Measurements from ENCODE around the gene NHLRC1.

Gene NHLRC1

DNA sequence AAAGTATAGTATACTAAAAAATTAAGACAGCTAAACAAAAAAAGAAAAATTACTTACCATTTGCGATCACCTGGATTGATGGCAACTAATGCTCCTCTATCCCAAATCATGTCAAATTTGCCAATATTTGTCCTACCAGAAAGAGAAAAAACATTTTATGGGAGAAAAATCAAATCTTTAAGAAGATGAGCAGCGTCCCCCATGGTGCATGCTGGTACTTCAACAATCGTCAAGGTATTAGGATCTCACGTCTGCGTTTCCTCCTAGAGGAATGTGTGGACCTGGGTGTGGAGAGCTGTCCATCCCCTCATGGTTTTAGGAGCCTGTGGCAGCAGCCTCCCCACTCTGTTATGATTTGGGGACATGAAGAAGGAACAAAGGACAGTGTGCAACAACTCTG is 16.4 kb upstream of the NHLRC1 start:
- DNase-seq, result no peak

DNA sequence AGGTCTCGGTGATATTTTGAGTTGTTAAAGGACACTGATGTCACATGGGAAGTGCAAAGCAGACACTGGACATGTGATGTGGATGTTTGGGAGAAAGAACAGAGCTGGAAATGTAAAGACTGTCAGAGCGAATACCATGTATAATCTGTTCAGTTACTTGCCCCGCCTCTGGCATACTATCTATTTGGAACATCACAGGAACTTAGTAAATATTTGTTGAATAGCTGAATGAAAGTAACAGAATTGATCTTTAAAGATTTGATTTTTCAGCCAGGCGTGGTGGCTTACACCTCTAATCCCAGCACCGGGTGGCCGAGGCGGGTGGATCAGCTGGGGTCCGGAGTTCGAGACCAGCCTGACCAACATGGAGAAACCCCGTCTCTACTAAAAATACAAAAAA is 13.8 kb upstream of the NHLRC1 start:
- no peak for DNase-seq

DNA sequence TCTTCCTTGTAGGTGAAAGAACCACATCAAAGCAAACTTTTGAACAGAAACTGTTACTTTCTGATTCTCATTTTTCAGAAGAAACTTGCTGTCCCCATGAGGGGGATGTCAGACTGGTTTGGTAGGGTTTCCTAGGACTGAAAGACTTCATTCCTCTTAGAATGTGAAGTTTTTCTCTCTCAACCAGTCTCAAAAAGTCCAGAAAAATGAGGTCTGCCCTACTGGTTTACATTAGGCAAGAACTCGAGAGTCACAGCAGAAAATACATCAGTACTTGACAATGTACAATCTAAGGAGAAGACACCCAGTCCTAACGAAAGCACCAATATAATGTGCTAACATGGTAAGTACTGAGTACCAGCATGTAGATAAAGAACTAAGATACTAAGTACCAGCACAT is 12.7 kb upstream of the NHLRC1 start:
- no peak for DNase-seq

DNA sequence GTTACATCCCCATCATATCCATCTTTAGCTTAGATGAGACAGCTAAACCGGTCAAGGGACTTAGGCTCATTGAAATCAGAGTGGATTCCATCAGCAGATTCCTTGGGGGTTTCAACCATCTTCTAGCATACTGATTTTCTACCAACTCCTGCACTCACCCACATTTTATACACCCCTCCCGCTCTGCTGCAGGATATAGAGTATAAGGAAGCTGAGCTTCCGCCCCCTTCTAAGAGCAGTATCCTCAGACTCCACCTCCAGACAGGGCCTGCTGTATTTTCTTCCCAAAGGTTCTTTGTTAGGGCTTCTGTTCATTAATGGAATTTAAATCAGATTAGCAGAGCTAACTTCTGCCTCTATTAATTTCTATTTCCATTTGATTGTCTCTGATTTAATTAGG is 9.9 kb upstream of the NHLRC1 start:
- no peak for DNase-seq

DNA sequence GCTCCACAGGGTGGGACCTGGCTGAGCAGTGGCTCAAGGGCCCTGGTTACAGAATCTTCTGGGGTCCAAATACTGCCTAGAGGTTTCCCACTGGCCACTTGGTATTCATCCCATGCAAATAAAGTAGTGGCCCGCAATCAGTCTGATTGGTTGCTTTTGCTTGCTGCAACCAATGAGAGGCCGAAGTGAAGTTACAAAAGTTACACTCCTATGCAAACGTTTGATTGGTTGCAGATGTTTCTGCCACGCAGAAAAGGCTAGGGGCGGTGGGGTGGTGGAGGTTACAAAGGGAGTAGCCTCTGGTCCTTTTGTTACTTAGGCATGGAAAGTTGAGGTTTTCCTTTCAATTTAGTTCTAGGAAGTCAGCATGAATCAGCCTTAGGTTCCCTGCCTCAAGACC is 3.6 kb upstream of the NHLRC1 start:
- no peak for DNase-seq

DNA sequence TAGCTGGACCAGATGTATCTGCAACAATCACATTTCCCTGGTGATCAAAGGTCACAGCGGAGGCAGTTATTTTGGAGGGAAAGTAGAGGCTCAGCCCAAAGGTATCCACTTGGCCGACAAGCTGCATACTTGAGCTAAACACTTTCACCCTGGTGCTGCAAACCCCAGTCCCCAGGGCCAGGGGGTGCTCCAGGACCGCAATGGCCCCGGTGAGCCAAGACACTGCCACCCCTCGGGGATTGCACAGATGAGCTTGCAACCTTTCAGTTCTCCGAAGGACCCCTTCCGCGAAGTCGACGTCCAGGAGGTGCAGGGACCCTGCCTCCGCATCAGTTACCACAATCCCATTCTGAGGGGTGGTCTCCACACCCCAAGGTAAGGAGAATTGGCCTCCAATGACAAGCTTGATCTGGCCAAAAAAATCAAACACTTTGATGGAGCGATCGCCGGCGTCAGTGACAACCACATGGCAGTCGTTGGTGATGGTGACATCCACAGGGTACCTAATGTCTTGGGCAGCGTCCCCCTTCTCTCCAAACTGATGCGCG is 823 bp downstream of the NHLRC1 start:
- DNase-seq, result no peak

DNA sequence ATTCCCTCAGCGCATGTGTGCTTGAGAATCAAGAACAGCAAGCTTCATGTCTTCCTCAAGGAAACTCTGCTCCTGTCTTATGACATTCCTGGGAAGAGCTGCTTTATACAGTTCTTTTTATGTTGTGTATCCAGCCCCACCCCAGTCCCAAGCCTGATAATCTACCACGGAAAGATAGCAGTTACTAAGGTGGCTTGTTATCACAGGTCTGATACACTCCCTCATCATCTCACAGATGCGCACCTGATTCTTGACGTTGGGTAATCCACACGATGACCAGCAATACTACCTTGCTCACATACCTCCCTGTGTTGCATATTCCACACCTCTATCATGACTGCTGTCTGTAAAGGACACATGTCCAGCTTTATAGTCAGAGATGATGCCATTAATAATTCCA is 3.2 kb downstream of the NHLRC1 start:
- DNase-seq, result no peak

DNA sequence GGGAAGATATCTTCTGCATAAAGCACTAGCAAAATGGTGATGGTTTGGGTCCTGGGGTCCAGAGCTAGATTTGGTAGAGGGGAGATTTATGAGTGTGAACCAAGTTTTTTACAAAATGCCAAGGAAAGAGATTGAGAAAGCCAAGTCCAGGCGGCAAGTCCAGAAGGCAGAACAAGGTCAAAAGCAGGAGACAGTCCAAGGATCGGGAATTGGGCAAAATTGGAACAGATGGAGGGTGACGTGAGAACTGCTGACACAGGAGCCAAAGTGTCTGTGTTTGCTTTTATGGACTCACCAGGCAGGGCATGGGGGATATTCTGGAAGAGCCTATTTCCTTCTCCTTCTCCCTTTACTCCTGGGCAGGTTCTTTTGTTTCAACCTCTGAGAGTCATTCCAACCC is 4.1 kb downstream of the NHLRC1 start:
- no peak for DNase-seq

DNA sequence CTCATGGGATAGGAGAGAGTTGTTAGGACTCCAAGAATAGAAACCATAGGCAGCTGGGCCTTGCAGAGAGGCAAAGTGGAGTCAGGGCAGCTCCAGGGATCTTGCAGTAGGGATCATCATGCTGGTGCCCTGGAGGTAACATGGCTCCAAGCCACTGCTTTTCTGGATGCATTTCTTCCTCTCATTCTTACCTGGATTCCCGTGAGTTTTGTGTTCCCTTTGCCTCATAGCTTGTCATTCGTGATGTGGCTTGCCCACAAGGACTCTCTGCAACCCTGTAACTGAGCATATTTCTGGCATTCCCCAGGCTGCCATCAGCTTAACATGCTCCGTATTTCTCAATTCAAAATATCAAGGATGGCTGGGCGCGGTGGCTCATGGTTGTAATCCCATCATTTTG is 5.3 kb downstream of the NHLRC1 start:
- no peak for DNase-seq

DNA sequence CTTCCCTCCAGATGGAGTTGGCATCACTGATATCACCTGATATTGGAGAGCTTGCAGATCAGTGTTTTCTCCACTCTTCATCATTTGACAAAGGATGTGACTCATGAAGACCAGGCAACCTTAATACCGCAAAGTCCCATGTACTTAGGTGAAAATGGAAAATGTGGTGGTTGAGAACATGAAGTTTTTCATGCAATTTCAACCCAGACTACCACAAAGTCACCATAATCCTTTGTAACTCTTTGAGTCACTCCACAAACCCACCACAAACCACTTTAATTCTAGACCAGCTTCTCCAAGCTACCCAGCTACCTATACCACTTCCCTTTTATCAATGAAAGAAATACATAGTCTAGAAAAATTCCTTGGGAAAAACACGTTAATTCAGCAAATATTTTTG is 7.1 kb downstream of the NHLRC1 start:
- no peak for DNase-seq

DNA sequence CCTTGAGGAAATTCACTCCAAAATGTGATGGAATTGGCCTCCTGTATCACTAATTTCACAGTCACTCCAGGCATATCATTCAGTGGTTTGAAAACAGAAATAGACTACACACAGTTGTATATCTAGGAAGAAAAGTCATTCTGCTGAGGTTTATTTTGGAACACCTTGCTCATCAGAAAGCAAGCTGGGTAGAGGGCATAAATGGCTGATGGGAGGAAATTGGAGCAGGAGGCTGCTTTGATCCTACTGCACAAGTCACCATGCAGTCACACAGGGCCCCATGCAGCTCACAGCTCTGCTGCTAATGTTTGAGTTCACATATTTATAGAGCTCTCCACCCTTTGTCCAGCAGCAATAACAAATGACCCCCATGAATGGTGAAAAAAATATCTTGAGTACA is 12.3 kb downstream of the NHLRC1 start:
- DNase-seq, result no peak

DNA sequence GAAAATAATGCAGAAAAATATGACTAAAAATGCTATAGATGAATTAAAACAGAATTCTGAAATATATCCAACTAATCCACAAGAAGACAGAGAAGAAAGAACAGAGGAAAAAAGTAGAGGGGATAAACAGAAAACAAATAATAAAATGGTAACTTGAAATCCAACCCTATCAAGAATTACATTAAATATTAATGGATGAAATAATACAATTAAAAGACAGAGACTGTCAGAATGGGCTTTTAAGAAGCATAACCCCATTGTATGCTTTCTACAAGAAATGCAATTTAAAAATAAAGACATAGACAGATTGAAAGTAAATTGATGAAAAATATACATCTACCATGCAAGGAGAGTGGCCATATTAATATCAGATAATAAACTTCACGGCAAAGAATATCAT is 15.4 kb downstream of the NHLRC1 start:
- no peak for DNase-seq

DNA sequence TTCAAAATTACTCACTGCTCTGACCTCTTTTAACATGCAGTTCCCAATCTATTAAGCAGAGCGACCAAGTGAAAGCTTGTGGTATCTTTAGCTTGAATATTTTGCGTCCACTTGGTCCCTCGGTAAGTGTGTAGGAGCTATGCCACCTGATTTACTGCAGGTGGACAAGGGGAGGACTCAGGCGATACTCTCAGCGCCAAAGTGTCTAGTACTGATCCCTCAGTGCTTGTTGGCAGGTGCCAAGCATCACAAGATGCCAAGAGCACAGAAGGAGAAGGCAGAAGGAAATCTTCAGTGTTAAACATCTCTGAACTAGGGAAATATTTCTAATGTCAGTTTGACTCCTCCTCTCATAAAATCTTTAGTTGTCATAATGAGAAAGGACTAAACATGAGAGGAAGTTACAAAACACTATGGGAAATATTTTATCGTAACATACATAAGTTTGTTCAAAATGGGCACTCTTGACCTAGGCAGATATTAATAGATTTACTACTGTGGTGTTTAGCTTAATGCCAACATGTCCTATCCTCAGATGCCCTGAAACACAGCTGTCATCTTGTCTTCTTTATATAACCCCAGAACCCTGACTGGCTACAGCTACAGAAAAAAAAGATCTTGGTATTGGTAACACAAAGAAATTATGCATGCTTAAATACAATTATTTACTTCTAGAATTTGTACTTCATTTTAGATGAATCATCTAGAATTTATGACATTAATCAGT is 19.5 kb downstream of the NHLRC1 start:
- DNase-seq, result no peak

DNA sequence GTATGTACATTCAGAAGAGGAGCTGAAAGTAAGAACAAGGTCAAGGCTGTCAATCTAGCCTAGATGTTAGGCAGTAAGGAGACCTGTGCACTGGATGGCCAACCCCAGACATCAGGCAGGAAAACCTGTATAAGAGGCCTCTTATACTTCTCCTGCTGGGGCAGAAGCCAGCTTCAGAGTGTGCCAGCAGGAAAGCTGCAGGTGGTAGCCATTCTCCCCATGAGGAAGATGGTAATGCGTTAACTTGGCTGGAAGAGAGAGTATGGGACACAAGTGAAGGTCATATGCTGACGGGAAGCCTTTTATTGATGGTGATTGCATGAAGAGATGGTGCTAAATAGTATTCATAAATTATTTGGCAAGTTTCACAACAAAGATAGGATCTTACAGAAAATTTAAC is 20.6 kb downstream of the NHLRC1 start:
- DNase-seq, result no peak

DNA sequence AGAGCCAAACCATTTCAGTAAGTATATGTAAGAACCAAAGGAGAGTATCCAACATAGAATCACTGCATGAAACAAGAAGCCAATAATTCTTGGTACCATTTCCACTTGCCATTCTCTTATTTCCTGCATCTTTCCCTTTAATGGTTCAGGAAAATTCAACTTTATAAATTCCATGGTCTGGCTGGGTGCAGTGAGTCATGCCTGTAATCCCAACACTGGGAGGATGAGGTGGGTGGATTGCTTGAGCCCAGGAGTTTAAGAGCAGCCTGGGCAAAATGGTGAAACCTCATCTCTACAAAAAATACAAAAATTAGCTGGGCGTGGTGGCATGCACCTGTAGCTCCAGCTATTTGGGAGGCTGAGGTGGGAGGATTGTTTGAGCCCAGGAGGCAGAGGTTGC is 21.2 kb downstream of the NHLRC1 start:
- no peak for DNase-seq

DNA sequence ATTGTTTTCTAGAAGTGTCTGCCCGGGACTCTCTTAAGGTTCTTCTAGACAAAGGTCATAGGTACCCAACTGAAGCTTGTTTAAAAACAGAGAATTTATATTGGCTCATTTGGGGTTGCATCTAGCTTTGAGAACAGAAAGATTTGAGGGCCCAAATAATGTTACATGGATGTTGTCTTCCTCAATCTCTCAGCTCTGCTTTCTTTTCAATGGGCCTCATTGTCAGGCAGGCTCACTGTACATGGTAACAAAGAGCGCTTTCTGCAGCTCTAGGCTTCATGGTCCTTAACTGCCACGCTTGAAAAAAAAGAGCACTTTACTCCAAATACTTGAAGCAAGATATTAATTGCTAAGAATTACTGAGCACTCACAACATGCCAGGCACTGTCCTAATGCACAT is 22.2 kb downstream of the NHLRC1 start:
- DNase-seq, result no peak

DNA sequence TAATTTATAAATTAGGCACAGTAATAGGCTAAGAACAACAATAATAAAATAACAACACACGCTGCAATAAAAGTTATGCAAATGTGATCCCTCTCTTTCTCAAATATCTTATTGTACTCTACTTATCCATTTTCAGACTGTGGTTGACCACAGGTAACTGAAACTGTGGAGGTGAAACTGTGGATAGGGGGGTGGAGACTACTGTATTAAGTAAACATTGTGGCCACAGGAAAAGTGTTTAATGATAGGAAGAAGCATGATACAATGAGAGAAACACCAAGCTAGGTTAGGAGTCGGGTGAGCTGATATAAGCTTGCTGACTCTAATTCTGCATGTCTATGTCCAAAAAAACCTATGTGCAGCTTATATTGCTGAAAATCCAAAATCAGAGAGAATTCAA is 23.0 kb downstream of the NHLRC1 start:
- DNase-seq, result no peak

DNA sequence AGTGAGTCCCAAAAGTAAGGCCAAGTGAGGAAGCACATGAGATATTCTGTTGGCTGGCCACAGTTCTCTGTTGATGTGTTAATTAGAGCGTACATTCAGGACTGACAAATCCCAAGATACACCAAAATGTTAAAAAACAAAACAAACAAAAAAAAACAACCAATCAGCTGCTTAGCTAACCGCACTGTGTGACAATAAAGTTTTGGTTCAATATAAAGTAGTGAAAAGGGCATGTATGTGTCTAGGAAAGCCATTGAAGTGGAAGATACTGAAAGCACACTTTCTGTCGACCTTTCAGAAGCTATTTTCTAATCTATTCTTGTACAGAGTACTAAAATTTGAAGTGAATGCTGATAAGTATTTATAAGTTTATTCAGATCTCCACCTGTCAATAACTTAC is 26.1 kb downstream of the NHLRC1 start:
- DNase-seq, result no peak

DNA sequence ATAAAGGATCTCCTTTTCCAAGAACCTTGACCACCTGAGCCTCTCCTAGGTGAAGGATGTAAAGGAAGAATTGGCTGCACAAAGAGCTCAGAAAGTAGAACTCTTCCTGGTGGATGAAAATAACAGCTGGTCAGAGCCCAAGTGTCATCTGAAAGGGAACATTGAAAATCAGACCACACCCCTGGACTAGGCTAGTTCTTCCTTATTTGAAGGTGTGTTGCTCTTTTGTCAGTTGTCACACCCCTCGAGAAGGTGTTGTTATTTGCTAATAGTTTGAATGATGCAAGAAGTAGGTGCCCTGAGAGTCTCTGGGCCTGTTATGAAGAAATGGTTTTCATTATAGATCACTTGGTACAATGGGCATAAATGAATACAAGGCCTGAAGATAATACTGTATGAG is 31.1 kb downstream of the NHLRC1 start:
- no peak for DNase-seq

DNA sequence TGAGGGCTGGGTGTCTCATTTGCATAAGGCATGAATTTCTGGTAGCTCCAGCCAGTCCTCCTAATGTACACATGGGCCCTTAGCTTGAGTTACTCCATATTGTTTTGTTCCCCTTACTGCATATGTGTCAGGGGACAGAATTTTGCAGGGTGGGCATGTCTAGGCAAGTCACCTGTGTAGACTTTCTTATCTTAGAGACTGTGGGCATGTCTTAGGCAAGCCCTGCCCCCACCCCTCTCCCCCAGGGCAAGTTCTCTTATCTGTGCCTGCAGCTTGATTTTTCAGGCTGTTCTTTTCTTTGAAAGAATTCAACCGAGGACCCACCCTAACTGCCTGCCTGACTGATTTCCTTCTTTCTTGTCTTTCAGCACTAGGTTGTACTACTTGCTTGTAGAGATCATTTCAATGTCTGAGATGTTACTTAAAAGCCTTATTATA is 32.1 kb downstream of the NHLRC1 start:
- DNase-seq, result no peak

DNA sequence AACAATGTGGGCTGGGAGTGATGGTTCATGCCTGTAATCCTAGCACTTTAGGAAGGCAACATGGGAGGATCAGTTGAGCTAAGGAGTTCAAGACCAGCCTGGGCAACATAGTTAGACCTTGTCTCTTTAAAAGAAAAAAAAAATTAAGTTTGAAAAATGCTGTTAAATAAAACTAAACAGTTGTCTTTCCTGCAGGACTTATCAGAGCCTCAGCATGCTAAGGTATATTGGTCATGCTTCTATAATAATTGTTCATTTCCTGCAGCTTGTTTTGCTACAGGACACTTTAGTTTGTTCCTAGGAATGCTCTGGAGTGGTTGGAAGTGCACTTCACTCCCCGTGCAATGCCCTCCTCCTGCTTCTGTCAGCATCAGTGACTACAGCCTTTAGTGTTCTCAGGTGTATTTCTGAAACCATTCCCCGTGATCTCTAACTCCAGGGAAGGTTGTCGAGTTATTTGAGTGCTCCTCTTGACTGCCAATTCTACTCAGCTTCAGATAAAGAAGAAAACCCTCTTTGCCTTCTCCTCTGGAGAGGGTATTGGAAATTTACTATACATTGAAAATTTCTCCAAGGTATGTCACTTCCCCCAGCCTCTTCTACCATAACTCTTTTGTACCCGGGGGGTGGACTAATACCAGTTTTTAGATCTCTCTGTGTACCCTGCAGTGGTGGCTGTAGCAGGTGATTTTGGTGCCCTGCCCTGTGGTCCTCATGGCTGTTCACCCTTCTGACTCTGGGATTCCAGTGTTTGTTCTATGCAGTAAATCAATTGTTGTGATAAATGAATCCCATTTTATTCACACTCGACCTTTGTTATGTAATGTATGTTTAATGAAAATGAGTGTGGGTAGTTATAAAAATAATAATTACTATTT is 33.8 kb downstream of the NHLRC1 start:
- no peak for DNase-seq

DNA sequence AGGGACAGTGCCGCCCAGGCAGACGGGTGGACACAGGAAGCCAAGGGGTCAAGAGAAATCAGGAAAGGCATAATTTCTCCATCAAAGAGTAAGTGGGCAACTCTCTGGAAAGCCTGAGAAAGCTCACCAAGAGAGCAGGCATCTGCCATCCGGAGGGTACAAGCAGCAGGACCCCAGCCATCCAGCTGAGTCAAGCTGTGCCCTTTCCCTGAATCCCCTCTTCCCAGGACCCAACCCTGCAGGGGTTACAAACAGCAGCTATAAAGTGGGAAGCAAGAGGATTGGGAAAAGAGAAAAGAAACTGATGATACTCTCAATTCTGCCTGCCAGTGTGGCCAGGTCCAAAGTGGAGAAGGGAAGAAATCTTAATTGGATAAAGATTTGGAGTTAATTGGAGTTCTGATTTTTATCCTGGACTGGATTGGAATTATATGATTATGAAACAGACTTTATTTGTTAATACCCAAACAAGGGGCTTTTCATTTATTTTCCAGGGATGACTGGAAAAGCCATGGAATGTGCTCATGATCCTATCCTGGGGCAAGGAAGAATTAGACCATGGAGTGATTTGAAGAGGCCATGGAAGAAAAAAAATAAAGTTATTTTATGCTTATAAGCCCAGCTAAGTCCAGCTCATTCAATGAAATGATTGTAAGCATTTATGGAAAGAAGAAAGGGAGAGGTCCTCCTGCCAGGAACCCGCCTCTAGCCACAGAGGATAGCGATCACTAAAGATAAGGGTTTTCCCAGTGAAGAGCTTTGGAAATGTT is 34.9 kb downstream of the NHLRC1 start:
- no peak for DNase-seq

DNA sequence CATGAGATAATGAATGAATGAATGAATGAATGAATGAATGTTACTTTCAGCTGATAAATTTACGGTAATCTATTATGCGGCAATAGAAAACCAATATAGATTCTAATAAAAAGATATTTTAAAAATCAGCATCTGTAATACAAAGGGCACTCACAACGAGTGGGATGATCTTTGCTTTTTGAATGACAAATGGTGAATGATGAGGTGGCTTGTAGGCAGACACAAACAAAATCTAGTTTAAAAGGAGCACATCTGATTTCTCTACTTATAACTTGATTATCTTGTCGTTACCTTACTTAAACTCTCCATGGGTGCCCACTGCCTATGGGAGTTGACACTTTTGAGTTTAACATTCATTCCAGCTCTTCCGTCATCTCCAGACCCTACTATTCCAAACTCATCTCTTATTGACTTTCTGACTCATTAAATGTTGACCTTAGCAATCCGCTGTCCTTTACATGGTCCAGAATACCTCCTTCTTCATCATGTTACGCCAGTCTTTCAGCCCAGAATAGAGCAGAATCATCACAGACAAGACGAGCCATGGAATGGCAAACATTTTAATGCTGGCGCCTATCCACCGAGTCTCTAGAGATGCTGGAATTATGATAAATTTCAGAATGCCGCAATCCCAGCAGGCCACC is 41.3 kb downstream of the NHLRC1 start:
- DNase-seq, result no peak
